H1 (cell line): ENCODE results near the gene FAM186B. TPM values are rescaled to one million over a fixed set of nuclear protein-coding genes. Genes with fewer than 3 reads are reported as not detected.
A peak's percentile ranks its signal among the peaks of the same experiment; 100 is the strongest.

Experiments
- KDM4A ChIP-seq: IDR thresholded peaks from one replicate; pipeline ENCODE4 v1.7.1; 2012; ENCODE audit warnings: low read depth, mild to moderate bottlenecking, moderate library complexity, low read length, inconsistent platforms; ENCODE audit not compliant: severe bottlenecking
- MAFK ChIP-seq: IDR thresholded peaks from 2 replicates; pipeline ENCODE4 v1.6.1; 2012; ENCODE audit warnings: low read depth, mild to moderate bottlenecking, improper control_type of control experiment, low read length
- MAX ChIP-seq: IDR thresholded peaks from 2 replicates; pipeline ENCODE4 v1.6.1; 2012; ENCODE audit warnings: inconsistent platforms
- RAD21 ChIP-seq, 2 experiments: IDR thresholded peaks in 1 of 2; conservative IDR thresholded peaks in 1 of 2; 2 replicates each; pipeline ENCODE4 v1.6.1; 2011; ENCODE audit warnings: low read depth in 2 of 2, low read length in 2 of 2, improper control_type of control experiment in 1 of 2, inconsistent platforms in 1 of 2, mild to moderate bottlenecking in 1 of 2, moderate library complexity in 1 of 2
- polyA plus RNA-seq, 7 experiments: library from polyadenylated mRNA; depleted of rRNA in 3 of 7; stranded (reverse) in 5 of 7; unstranded in 2 of 7; fragments of >200 nt in 5 of 7; fragments of 200-250 nt in 2 of 7; gene quantifications; 1 replicate in 5 of 7; 2 replicates in 1 of 7; 4 replicates in 1 of 7; pipeline versions ENCODE4 v1.2.1 to v1.2.3, GENCODE V29; 2011 to 2013; ENCODE audit warnings: missing spikeins in 2 of 7, mixed read lengths in 2 of 7
- total RNA-seq: library from RNA; stranded (reverse); fragmentation: NEBNext Ultra II Directional; extraction: Animal tissue kit (Norgen Biotek cat#: 25700); gene quantifications from 2 replicates; pipeline ENCODE4 v1.2.1, GENCODE V29; 2021

The FAM186B gene
- total and polyA plus RNA-seq, 2 of the 8 experiments (the other 6 are each of a cell fraction or from before 2014, with no cell fraction given): 0.12 to 0.73 TPM

GRCh38 chr12:49623142-49623904, 17.9 kb upstream of the FAM186B start, which contains the start of gene PRPF40B (continued):
- TF ChIP-seq KDM4A: peak; percentile 15
- TF ChIP-seq MAFK: no peak
- peak; percentile 27 to 47; a peak in 3 of 4 replicates for TF ChIP-seq RAD21 (IDR thresholded peaks at IDR 0.05 in 1 of 2, conservative IDR thresholded peaks at IDR 0.05 in 1 of 2; ENCODE audit: low read depth in 2 of 2, low read length in 2 of 2)
- TF ChIP-seq MAX: 0 out of 2 replicates have a peak, but pooled peaks have one; percentile 32
- TF ChIP-seq, all 59 proteins: peak for 15
